ENCODE data around the gene CLEC14A. TPM values are rescaled to one million over a fixed set of nuclear protein-coding genes. Genes with fewer than 3 reads are reported as not detected.

CLEC14A gene
- total RNA-seq, 1 donor from 2014 or later, result 4.5 TPM

DNA sequence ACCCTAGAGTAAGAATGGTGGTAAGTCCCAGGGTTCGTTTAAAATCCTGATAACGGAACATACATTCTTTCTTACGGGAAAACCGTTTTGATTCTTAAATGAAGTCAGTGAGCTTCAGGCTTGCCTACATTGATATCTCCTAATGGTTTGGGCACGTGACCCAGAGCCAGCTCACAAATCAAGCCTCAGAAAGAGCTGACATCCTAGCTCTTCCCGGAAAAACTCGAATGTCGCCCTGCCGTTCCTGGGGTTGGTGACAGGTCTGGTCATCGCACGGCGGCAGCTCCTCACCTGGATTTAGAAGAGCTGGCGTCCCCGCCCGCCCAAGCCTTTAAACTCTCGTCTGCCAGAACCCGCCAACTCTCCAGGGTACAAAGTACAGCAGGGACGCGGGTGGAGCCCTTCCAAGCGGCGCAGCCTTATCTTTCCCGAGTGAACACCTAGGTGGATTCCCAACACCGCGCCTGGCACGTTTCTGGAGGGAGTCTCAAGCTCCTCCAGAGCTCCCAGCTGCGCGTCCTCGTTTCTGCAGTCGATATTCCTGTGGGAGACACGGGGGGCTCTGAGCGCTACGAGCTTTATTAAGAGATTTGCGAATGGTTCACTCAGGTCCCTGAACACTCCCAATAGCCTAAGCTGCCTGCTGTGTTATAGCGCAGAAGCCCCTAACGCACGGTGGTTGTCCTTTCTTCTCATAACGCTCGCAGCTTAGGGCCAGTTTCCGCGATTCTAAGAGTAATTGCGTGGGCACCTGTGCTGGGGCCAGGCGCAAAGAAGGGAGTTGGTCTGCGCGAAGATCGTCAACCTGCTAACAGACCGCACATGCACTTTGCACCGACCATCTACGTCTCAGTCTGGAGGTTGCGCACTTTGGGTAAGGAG lies 47.9 kb downstream of the CLEC14A start, which contains the start of gene SSTR1:
TSS of gene SSTR1 (plus strand) at position 169 of the 882 bp plus-strand sequence. CDS start 1,486 bp downstream, outside the sequence.
- FAIRE-seq (no peak), DNase-seq (ENCODE audit: low spot score in 2 of 2) (peak in 1 of 2 donors; percentile 14)

DNA sequence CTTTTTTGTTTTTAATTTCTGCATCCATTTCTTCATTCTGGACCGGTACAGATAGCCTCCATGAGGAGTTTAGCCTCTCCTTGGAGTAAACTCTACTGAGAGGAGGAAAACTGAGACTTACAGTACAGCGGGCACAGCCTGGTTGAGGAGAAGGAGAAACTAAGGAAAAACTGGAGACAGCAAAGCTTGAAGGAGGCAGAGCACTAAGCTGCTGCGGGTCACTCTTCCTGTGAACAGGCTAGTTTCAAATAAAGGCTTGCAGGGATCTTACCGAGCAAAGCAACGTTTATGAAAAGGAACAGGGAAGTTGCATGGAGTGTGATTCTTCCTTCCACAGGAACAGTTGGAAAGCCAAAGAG lies 48.5 kb downstream of the CLEC14A start:
- FAIRE-seq (no peak), DNase-seq (ENCODE audit: low spot score in 2 of 2) (no peak)

DNA sequence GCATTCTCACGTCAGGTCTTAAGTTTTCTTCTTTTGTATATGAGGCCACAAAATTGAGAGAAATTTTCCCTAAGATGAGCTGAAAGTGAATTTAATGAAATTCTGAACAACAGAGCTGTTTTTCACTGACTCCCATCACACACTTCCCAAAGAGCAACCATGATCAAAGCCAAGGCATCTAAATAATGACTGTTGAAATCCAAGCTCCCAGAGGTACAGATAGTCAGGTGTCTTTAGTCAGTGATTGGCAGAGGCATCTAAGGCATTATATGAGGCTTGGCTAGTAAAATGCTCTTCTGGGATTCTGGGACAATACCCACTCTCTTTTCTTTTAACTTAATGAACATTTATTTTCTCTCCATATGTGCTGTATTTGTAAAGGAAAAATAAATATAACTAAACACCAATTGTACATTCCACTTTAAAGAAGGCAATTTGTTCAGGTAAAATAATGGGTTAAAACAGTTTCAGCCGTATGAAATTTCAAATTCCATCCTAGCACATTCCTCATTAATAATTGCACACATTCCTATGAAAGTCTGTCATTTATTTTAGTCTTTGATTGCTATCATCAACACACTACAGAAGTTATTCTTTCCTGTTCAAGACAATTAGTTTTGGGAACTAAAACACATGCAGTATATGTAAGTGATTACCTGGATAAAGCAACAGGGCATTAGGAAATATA lies 49.1 kb downstream of the CLEC14A start:
- DNase-seq (ENCODE audit: low spot score in 2 of 2) (no peak), FAIRE-seq (no peak)

DNA sequence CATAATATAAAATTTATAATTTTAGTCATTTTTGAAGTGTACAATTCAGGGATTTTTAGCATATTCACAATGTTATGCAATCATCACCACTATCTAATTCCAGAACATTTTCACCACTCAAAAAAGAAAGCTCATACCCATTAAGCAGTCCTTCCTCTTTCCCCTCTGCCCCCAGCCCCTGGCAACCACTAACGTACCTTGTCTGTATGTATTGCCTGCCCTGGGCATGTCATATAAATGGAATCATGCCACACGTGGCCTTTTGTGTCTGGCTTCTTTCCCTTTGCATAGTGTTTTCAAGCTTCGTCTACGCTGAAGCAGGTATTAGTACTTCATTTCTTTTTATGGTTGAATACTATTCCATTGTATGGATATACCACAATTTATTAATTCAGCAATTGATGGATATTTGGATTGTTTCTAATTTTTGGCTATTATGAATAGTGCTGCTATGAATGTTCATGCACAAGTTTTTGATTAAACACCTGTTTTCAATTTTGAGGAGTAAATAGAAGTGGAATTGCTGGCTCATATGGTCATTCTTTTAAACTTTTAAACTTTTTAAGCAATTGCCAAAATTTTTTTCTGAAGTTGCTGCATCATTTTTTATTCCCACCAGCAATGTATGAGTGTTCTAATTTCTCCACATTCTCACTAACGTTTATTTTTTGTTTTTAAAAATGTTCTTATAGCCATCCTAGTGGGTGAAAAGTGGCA lies 49.8 kb downstream of the CLEC14A start:
- FAIRE-seq (no peak), DNase-seq (ENCODE audit: low spot score in 2 of 2) (no peak)

DNA sequence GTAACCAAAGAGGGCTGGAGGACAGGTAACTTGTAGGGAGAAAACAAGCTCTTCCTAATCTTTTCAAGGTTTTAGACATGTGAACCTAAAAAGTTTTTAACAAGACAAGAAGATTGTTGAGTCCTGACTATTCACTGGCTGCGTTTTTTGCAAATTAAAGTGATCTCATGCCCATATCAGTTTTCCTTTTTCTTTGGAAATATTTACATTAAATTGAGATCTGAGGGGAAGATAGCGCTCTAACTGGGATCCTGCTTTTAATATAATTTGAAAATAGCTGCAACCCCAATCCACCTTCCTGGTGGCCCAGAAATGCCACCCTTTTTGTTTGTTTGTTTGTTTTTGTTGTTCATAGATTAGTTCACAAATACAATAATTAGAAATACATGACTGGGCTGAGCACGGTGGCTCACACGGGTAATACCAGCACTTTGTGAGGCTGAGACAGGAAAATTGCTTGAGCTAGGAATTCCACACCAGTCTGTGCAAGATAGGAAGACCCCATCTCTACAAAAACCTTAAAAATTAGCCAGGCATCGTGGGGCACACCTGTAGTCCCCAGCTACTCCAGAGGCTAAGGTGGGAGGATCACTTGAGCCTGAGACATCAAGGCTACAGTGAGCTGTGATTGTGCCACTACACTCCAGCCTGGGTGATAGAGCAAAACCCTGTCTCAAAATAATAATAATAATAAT lies 50.6 kb downstream of the CLEC14A start:
- no peak for DNase-seq (ENCODE audit: low spot score in 2 of 2)
- no peak for FAIRE-seq

DNA sequence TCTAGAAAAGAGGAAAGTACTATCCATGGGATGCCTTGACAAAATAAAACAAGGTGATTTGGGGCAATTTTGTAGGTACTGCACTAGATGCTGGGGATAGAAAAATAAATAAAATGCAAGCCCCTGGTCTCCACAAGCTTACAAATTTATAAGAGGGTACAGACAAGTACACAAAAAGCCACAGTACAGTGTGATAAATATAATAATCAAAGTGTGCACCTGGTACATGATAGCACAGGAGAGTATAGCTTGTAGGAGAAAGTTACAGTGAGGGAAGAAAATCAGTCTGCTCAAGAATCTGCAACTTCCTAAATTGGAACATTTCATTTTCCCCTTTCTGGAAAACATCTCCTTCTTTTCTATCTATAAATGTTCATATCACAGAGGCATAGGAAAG lies 51.2 kb downstream of the CLEC14A start:
- FAIRE-seq, result no peak
- DNase-seq (ENCODE audit: low spot score in 2 of 2), result no peak

Other genes starting within 250 kb of the CLEC14A start
- 8.2 TPM for gene SSTR1, start 48.2 kb downstream of the CLEC14A start, total RNA-seq

All from frontal cortex (tissue), 4 donors.